ENCODE results near the gene EML1.

Gene EML1

GRCh38 chr14:99780690-99781089 lies 12.5 kb upstream of the EML1 start:
- no peak for DNase-seq

DNA sequence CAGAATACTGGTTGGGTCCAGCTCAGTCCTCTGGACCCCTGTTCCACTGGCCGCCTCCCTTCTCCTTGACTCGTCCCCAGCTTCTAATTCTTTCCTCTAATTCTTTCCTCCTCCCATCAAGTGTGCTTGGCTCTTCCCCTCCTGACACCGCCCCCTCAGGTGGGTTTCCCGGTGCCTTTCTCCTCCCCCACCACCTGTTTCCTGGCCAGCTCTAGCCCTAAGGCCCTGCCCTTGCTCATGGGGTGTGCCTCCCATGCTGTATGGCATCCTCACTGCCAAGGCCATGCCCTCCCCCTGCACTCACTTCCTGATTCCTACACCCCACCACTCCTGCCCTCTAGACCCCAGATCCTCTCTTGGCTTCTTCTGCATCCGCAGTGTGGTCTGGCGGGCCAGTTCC lies 12.1 kb upstream of the EML1 start:
- no peak for DNase-seq

DNA sequence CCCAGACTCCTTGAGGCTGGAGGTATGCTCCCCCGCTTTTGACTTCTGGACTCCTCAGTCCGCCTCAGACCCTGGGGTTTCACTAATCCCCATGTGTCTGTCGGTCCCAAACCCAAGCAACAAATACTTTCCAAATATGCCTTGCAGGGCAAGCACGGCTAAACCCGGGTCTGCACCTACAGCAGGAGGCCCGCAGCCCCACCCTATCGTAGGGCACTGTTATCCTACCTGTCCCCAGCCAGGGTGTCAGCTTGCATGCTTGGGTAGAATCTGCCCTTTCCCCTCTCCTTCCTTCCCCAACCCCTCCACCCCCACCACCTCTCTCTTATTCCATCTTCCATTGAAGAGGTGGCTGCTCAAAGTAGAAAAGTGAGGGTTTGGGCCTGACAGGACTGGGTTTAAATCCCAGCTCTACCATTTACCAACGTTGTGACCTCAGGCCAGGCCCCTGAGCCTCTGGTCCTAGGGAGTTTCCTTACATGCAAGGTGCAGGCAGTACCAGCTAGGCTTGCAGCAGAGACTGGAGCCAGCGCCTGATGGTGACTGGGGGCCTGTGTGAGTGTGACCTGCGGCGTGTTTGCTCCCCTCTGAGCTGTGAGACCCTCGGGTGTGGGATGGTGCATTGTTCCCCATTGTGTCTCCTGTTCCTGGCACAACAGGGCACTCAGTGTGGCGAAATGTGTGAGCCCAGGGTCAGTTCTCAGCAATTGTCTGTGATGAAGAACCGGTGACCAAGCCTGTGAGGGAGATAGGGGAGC lies 11.2 kb upstream of the EML1 start:
- DNase-seq, result no peak

DNA sequence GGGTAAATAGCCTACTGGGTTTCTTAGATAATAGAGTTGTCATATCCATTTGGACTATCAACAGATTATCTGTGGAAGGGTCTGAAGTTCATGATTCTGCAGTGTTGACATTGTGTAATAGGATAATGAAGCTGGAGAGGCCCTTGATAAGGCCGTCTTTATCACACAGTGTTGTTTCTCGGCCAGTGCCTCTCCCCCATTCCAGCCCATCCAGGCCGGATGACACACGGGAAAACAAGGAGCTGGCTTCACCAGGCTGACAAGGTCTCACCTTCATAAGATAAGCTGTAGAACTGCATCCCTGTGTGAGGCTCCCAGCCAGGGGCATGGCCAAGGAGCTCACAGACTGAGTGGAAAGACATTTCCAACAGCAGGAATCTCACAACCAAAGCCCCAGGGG lies 8.7 kb upstream of the EML1 start:
- no peak for DNase-seq

DNA sequence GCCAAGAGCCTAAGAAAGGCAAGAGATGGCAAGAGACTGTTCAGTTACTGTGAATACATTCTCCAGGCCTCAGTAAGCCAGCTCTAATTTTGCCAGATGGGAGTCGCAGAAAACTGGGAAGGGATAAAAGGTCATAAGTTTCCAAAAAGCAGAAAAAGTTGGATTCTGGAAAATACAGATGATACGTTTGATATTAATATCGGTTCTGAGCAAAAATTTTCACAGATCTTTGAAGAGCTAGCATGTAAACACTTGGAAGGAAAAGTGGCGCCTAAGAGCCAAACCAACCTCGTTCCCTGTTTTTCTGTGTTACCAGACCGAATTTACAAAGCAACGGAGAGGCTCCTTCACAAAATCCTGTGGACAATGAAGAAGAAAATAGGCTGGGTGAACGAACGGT lies 7.8 kb upstream of the EML1 start:
- no peak for DNase-seq

GRCh38 chr14:99786511-99786989 lies 6.7 kb upstream of the EML1 start:
- no peak for DNase-seq

DNA sequence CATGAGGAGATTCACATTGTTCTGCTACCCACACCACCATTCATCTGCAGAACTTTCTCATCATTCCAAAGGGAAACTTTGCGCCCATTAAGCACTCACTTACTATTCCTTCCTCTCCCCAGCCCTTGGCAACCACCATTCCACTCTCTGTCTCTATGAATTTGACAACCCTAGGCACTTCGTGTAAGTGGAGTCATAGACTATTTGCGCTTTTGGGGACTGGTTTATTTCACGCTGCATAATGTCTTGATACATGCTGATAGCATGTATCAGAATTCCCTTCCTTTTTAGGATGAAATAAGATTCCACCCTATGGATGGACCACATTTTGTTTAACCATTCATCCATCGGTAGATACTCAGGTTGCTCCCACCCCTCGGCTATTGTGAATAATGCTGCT lies 4.5 kb upstream of the EML1 start:
- no peak for DNase-seq

GRCh38 chr14:99789581-99789980 lies 3.6 kb upstream of the EML1 start:
- DNase-seq, result no peak

- no peak for DNase-seq
Measured at GRCh38 chr14:99790201-99790977, 2.8 kb upstream of the EML1 start.

GRCh38 chr14:99790978-99791376 lies 2.2 kb upstream of the EML1 start:
- no peak for DNase-seq

DNA sequence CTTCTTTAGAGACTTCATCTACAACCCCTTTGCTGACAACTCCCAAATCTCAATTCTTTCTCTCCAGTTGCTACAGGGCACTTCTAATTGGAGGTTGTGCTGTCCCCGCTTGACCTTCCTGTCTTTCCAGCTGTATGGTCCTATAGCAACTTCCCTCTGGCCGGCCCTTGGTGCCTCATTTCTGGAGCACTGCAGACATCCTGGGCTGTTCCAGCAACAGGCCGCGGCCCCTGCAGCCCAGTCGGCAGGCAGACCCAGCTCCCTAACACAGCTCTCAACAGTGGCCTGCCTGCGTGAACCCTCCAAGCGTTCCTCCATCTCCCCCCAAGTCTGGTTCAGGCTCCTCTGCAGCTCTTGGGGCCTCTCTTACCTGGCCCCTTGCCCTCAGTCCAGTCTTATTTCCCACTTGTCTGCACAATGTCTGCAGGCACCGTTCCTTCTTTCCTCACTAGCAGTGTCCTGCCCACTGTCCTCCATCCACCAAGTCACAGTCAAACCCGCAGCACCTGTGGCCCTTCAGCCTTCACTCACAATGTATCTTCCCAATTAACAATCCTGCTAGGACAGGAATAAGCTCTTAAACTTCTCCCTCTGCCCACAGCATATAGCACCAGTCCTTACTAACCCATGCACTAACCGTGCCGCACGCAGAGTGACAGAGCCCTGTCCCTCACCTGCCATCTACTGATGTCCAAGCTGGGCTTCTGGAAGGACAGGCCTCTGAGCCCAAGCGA lies 1.6 kb upstream of the EML1 start:
- DNase-seq, result peak; percentile 22

DNA sequence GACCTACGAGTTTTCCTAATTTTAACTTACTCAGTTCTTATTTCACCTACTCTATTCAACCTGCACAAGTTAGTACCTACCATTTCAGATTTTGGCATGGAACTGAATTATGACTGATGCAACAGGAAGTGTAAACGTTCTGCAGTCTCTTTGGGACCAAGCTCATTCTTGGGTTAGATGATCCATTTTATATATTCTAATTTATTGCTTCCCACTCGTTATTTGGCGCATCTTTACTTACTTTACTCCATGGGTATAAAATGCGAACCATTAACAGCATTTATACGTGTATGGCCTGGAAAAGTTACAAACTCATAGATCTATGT lies 1.0 kb upstream of the EML1 start:
- DNase-seq, result peak; percentile 22

DNA sequence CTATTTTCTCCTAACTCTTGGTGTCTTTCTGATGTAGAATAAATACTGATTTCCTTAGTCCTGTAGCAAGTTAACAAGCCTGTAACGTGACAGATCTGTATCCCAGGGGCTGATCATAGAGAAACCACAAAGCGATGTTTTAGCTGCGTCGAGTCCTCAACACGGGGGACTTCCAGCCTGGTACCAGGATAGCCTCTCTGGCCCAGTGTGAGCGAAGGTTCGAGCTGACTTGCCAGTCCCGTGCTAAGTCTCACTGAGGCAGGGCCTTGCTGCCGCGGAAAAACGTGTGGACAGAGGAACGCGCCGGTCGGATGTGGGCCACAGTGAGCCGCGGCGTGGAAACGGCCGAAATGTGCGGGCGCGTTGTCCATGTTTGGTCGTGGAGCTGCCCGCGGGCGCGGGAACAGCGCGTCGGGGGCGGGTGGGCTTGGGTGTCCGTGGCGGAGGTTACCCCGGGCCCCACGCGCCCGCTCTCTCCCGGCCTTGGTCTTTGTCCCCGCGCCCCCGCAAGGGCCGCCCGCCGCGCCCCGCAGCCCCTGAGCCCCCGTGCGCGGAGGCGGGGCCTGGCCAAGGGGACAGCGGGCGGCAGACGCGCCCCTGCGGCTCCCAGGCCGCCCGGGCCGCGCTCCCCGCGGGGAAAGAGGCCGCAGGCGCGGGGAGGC lies 531 bp upstream of the EML1 start:
- peak; percentile 24 for DNase-seq

GRCh38 chr14:99794151-99794780 lies 1.1 kb downstream of the EML1 start:
- no peak for DNase-seq

GRCh38 chr14:99795046-99795445 lies 1.8 kb downstream of the EML1 start:
- no peak for DNase-seq

DNA sequence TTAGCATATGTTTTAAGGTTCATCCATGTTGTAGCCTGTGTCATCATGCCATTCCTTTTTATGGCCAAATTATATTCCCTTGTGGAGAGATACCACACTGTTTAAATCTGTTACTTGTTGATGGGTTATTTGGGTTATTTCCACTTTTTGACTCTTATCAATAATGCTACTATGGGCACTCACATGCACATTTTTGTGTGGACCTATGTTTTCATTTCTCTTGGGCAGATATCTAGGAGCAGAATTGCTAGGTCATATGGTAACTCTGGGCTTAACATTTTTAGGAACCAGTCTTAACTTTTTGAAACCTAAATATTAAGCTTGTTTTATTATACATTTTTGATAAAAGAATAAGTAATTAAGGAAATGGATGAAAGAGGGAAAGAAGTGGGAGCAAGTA lies 4.0 kb downstream of the EML1 start:
- no peak for DNase-seq

DNA sequence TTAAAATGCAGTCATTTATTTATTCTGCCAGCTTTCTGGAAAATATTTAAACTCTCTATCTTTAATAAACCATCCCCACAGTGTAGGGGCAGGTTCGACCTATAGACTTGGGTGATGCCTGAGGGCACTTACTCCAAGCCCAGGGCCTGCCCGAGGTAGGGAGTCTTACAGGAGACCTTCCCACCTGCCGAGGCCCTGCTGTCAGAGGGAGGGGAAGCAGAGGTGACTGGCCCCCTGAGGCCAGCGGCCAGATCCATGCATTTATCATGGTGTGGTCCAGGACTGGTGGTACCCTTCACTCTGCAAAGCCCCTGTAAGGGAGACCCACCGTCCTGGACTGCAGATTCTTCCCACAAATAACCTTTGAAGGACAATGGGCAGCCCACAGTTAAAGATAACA lies 7.6 kb downstream of the EML1 start:
- DNase-seq, result no peak

DNA sequence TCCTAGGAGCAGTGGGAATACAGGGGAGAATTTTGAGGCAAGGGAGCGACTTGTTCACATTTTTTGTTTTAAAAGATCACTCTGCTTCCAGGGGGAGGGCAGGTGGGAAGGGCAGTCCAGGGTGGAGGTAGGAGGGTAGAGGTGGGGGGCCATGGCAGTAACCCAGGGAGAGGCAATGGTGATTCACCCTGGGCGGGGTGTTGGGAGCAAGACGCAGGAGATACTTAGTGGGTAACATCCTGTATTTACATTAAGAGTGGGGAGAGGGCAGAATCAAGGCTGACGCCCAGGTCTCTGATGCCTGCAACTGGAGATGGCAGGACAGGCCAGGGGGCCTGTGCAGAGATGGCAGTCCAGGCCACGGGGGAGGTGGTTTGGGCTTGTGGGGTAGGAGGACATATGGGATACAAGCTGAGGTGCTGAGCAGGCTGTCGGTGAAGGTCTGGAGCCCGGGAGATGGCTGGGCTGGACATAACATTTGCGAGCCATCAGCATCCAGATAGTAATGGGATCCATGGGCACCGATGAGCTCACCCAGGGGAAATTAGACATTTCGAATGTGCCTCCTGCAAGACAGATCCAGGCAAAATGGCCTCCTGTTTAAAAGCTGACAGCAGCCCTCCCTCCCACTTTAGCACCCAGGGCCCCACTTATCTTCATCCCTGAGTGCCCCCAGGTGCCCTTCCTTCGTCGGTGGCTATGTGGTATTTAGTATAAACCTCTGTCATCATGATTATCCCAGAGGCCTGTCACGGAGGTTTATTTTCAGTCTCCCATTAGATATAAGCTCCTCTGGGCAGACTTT lies 9.3 kb downstream of the EML1 start:
- DNase-seq, result no peak

DNA sequence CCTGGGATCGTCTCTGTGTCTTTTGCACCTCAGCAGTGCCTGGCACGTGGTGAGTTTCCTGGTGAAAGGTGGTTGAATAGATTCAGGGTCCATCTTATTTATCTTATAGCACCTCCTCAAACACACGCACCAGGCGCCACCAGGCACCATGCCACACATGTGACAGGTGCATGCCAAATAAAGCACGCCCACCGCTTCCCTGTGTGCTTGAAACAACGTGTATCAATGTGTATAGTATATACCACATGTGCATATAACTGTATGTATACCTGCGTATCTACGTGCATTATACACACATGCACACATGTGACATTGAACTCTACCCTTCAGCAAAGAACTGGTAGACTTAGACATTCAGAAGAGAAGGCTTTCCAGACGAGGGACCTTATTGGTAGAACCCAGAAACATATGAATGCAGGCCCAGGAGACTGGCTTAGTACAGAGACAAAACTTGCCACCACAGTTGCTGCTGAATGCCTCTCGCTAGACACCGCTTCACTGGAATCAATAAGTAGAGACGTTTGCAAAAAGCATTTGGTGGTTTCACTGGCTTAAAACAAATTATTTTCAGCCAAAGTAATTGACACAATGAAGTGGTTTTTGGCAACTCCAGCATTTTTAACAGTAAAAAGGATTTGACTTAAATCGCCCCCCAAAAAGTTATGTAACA lies 10.0 kb downstream of the EML1 start:
- DNase-seq, result no peak

DNA sequence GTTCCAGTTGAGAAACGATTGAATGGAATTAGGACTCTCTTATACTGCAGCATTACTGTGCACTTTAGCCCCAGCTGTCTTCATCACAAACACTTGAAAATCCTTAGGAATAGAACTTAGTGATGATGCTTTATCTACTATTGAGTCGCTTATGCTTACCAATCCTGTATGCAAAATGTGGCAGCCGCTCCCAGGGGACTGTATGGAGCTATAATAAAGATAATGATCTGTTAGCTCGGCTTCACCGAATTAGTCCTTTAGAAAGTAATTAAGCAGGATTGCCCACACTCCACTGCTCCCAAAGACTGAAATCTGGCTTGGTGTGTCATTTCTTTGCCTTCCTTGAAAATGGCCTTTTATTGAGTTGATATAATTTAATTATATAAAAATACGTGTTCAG lies 10.6 kb downstream of the EML1 start:
- DNase-seq, result no peak

- DNase-seq, result no peak
Measured at GRCh38 chr14:99805757-99806439, 12.7 kb downstream of the EML1 start.
